Endothelial cell of umbilical vein (primary cell): ENCODE results near the gene LGALSL.

Experiments used
- FOS ChIP-seq: IDR thresholded peaks from 2 replicates; pipeline ENCODE4 v1.6.1; 2011; ENCODE audit warnings: mild to moderate bottlenecking, low read length, moderate library complexity, borderline replicate concordance; ENCODE audit not compliant: insufficient read depth
- MAX ChIP-seq: IDR thresholded peaks from 2 replicates; pipeline ENCODE4 v1.6.1; 2011; ENCODE audit not compliant: insufficient read depth, insufficient read length
- TF ChIP-seq, protein P1 (sequence below), 2 donors: IDR thresholded peaks; 1 replicate in 1 of 2; 2 replicates in 1 of 2; pipeline ENCODE4 v1.5.1; 2011; ENCODE audit warnings: low read length in 2 of 2, mild to moderate bottlenecking in 2 of 2, moderate library complexity in 2 of 2, control low read depth in 1 of 2, inconsistent platforms in 1 of 2, low read depth in 1 of 2; ENCODE audit not compliant: insufficient read depth in 1 of 2; ENCODE audit errors: extremely low read depth in 1 of 2

GRCh38 chr2:64439194-64439593 lies 14.8 kb upstream of the LGALSL start:
- no peak for TF ChIP-seq MAX
- no peak for TF ChIP-seq FOS
- TF ChIP-seq, protein P1, sequence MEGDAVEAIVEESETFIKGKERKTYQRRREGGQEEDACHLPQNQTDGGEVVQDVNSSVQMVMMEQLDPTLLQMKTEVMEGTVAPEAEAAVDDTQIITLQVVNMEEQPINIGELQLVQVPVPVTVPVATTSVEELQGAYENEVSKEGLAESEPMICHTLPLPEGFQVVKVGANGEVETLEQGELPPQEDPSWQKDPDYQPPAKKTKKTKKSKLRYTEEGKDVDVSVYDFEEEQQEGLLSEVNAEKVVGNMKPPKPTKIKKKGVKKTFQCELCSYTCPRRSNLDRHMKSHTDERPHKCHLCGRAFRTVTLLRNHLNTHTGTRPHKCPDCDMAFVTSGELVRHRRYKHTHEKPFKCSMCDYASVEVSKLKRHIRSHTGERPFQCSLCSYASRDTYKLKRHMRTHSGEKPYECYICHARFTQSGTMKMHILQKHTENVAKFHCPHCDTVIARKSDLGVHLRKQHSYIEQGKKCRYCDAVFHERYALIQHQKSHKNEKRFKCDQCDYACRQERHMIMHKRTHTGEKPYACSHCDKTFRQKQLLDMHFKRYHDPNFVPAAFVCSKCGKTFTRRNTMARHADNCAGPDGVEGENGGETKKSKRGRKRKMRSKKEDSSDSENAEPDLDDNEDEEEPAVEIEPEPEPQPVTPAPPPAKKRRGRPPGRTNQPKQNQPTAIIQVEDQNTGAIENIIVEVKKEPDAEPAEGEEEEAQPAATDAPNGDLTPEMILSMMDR (IDR thresholded peaks at IDR 0.05; ENCODE audit: extremely low read depth in 1 of 2, insufficient read depth in 1 of 2, low read depth in 1 of 2, low read length in 2 of 2) = no peak
